Measurements from ENCODE around the gene TNNI2. TPM values are rescaled to one million over a fixed set of nuclear protein-coding genes. Genes with fewer than 3 reads are reported as not detected.

TNNI2 gene
- total RNA-seq, 2 experiments from 2014 or later, result 2.5 to 14.3 TPM

DNA sequence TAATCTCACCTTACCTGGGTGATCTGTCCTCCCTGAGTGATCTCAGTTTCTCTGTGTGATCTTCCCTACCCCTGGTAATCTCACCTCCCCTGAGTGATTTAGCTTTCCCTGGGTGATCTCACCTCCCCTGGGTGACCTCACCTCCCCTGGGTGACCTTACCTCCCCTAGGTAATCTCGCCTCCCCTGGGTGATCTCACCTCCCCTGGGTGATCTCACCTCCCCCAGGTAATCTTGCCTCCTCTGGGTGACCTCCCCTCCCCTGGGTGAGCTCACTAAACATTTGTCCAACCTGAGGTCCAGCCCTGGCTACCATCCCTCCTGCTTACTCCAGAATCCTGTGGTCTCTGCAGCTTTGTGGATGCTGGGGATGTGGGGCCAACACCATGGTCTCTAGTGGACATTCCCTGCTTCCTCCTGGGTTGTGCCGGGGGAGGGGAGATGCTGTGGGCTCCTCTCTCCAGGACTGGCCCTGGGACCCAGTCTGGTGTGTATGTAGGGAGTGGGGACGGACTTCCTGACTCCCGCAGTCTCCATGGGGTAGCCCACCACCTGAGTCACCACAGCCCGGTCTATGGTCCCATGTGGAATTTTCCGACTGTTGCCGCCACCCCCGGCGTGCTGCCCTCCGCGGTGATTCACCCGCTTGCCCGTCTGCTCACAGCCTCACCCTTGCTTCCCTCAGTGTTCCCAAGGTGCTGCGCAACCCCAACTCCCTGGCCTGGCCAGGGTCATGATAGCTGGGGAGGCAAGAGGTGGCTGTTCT is 24.0 kb downstream of the TNNI2 start:
- no peaks in the 10 kb centered on the region; the same call in 1 of the 2 replicates for H4K20me1 ChIP-seq (ENCODE audit: insufficient read depth, low read length)
- intact Hi-C loops (cut with micrococcal nuclease; ENCODE audit: unreplicated experiment), result no loop called here
- H2AFZ ChIP-seq (ENCODE audit: low read length), result no peak overlapping the region
- H3K4me1 ChIP-seq (ENCODE audit: insufficient read depth, low read length, poor library complexity, severe bottlenecking), result no peaks in the 10 kb centered on the region
- no peaks in the 10 kb centered on the region for H3K9me3 ChIP-seq (ENCODE audit: low read length)
- ChIA-PET CTCF (ENCODE audit: unreplicated experiment) (no interaction called here), POLR2A (interaction anchor here (0.7 kb wide), 1 partner anchor 16 kb away, joined by 4 read pairs; no protein-coding TSS in a partner anchor)
- no peak overlapping the region for H3K4me3 ChIP-seq (ENCODE audit: low read depth, low read length, poor library complexity, severe bottlenecking)
- no peak for TF ChIP-seq EZH2phosphoT487 (IDR thresholded peaks at IDR 0.05; ENCODE audit: borderline replicate concordance, low read depth, low read length)
- no peak for TF ChIP-seq CTCF (conservative IDR thresholded peaks at IDR 0.05; ENCODE audit: low read length)
- H3K9me2 ChIP-seq (ENCODE audit: insufficient read depth, low read length), result no peaks in the 10 kb centered on the region
- peaks cover 12% of the 10 kb centered on the region; the same call in 1 of the 2 replicates for H3K36me3 ChIP-seq (ENCODE audit: insufficient read depth, low read length)
- DNase-seq (ENCODE audit: low spot score), result no peak
- BruUV-seq (replicated peaks), result no TSS peak
- no peak overlapping the region for H3K4me2 ChIP-seq (ENCODE audit: low read length)
- no peaks in the 10 kb centered on the region for H3K79me2 ChIP-seq (ENCODE audit: insufficient read depth, low read depth, low read length)
- H3K27ac ChIP-seq (ENCODE audit: low read depth, low read length, poor library complexity, severe bottlenecking), result no peak overlapping the region

GRCh38 chr11:1863352-1864216 is 24.8 kb downstream of the TNNI2 start:
- intact Hi-C loops (cut with micrococcal nuclease; ENCODE audit: unreplicated experiment), result no loop called here
- CTCF ChIA-PET (ENCODE audit: unreplicated experiment), result no interaction called here
- Histone ChIP-seq H2AFZ (ENCODE audit: low read length) (no peak overlapping the region), H3K4me3 (ENCODE audit: low read depth, low read length, poor library complexity, severe bottlenecking) (no peak overlapping the region), H3K36me3 (ENCODE audit: insufficient read depth, low read length) (peaks cover 12% of the 10 kb centered on the region; the same call in 1 of the 2 replicates), H3K4me2 (ENCODE audit: low read length) (no peak overlapping the region), H4K20me1 (ENCODE audit: insufficient read depth, low read length) (no peaks in the 10 kb centered on the region; the same call in 1 of the 2 replicates), H3K79me2 (ENCODE audit: insufficient read depth, low read depth, low read length) (no peaks in the 10 kb centered on the region), H3K27ac (ENCODE audit: low read depth, low read length, poor library complexity, severe bottlenecking) (no peak overlapping the region), H3K9me2 (ENCODE audit: insufficient read depth, low read length) (no peaks in the 10 kb centered on the region), H3K9me3 (ENCODE audit: low read length) (no peaks in the 10 kb centered on the region), H3K4me1 (ENCODE audit: insufficient read depth, low read length, poor library complexity, severe bottlenecking) (no peaks in the 10 kb centered on the region)
- DNase-seq (ENCODE audit: low spot score), result no peak
- TF ChIP-seq EZH2phosphoT487 (IDR thresholded peaks at IDR 0.05; ENCODE audit: borderline replicate concordance, low read depth, low read length) (no peak), CTCF (conservative IDR thresholded peaks at IDR 0.05; ENCODE audit: low read length) (no peak)
- no TSS peak for BruUV-seq (replicated peaks)
- POLR2A ChIA-PET, result no interaction called here

Data from OCI-LY7 (cell line).